GM19395 (cell line): ENCODE results near the gene OARD1.
"Not testable (repeated sequence)": the region's sequence is repeated elsewhere in the genome, so short reads cannot be mapped to it uniquely, and the experiment has no call there.

ENCODE experiments used
- ATAC-seq: cut with Tn5 transposase; IDR thresholded peaks from one replicate; pipeline ENCODE4 v1.9.1; 2021; ENCODE audit warnings: mild to moderate bottlenecking, moderate library complexity; ENCODE audit not compliant: unreplicated experiment

Gene OARD1

DNA sequence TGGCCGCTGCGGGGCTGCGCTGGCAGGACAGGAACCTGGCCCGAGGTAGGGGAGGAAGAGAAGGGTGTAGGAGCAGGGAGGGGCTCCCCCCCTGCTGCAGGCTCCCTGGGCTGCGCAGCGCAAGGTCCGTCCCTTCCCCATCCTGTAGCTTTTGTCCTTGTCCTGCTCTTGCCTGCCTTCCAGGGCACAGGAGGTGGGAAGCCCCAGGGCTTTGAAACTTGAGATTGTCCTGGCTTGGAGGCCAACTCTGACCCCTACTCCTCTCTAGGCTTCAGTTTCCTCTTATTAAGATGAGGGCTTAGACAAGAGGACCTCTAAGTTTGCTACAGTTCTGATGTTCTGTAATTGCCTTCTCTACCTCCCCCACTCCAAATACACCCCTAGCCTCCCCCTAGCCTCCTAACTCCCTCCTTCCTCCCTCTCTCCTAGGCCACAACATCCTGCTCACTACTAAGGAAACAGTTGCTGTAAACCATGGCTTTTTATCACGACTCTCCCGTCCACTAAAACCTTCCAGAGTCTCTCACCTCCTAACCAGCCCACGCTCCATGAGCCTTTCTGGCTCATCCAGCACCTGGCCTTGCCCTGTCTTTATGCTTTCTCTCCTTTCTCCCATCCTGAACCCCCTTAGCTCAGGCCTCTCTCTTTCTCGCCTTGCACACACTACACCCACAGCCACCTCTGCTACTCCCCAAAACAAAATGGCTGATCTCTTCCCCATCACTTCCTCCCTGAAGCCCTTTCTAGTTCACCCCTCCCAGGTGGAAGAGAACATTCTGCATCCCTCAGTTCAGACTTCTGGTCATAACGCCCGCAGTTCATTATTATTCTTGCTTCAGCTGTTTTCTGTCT, 43.4 kb downstream of the OARD1 start:
- ATAC-seq = no peak

DNA sequence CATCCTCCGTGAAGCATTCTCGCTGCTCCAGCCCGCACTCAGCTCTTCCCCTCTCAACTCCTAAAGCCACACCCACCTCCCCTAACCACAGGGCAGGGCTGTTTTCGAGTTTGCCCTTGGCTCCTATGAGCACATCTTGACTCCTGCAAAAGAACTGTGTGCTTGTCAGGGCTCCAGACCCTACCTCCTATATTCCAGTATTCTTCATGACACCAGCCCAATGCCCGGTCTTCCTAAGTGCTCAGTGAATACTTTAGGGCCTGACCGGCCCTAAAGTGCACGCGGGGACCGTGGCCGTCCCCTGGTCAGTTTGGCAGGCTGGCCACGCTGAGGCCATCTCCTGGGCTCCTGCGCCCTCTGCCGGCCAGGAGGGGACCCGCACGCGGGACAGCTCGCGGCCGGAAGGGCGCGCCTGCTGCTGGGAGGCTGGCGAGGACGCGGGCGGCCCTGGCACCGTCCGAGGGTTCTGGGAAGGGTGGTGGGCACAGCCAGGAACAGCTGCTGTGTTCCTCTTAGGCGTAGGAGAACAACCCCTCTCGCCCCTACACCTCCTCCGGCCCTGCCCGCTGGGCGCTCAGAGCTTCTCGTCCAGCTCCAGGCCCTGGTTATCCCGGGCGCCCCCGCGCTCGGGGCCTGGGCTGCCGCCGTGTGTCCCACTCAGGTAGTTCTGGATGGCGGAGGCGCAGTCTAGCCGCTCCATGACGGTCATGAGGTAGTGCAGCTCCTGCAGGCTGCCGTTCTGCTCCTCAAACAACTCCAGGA, 44.2 kb downstream of the OARD1 start:
- peak; percentile 87 for ATAC-seq

DNA sequence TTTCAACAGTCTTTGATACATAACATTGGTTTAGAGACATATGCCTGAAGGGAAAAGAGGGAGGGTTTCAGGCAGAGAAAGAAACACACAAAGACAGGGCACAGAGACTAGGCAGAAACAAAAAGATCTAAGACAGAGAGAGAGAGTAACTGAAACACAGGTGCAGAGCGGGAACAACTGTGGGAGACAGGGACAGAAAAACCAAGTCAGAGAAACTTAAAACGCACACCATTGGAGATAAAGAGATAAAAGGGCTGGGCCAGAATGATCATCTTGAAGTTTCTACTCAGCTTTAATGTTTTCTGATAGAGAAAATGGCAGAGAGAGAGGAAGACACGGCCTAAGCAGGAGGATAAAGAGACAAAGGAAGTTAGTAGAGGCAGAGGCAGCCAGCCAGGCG, 44.9 kb downstream of the OARD1 start:
- ATAC-seq = no peak

DNA sequence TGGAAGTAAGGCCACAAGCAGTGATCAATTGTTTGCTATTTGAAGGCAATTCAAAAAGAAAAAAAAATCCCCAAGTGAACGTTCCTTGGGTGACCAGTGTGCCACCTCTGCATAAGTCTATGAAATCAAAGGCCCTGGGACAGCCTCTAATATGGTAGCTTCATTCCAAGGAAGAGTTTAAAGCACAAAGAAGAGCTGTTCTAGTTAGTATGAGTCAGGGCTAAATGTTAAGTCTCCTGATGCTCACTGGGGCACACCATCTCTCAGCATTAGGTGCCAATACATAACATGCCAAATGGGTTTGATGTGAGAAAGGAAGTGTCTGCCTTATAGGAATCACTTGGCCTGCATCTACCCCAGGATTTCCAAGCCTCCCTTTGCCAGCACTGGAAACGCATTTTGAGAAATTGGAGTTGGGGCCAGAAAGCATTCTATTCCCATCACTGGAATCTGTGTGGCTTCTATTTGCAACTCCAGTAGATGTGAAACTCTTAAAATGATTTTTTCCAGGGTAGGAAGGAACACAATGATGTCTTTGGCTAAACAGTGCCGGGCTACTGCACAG, 46.1 kb downstream of the OARD1 start:
- ATAC-seq = no peak

DNA sequence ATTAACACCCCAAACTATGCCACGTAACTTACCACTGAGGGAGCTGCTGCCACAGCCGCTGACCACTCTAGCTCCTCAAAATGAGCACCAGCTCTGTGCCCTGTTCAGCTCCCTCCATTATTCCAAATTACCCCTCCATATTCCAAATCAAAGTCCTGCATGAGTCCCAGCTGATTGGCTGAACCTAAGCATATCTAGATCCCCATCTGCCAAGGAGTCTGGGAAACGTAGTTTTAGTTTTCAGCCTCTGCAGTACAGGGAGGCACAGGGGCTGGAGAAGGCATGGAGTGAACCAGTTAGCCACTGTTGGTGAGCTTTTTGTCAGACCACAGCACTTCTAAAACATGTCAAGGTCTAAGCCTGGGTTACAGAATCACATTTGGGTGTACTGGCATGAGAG, 49.0 kb downstream of the OARD1 start:
- ATAC-seq = no peak

DNA sequence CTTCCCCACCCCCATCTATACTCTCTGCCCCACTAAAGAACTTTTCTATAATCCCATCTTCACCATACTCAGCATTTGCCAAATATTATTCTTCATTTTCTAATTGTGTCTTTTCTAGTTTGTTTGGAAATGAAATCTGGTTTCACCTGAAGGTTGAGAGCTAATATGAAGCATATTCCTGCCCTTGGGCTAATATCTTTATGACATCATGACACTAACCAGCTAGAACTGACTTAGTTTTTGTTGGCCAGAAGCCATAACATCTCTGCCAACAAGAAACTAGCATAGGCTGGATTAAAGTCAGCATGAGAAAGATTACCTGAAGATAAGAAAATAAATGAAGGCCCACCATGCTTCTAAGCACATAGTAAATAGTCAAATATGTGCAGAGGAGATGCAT, 49.9 kb downstream of the OARD1 start:
- no peak for ATAC-seq

DNA sequence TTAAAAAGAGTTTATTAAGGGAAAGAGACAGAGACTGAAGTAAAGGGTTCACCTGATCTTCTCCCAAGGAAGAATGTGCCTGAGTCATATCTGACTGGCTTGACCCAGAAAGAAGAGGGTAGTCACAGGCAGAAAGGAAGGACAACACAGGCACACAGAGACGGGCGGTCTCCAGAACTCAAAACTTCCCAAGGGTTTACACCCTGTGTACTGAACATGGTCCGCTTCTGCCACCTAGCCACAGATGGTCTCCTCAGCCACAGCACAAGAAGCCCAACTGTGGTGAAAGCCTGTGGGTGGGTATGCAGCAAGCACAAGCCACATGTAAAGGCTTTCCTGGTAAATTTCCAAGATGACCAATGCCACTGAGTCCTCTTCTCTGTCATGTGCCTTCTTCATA, 50.3 kb downstream of the OARD1 start:
- ATAC-seq = no peak

DNA sequence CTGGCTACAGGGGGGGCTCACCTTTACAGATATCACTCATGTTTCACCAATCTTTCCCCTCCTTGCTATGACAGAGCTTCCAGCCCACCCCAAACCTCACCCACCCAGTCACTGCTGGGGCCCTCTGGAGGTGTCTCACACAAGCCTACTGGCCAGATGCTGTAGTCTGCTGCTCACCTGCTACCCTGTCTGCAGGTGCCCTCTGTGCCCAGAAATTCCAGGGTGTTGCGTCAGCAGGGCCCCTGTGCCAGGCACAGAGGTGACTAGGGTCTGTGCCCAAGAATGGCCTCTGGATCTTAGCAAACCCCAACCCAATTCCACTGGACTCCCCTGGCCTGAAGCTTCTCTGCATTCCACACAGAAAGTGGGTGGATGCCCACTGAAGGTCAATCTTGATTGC, 54.5 kb downstream of the OARD1 start:
- ATAC-seq = no peak

DNA sequence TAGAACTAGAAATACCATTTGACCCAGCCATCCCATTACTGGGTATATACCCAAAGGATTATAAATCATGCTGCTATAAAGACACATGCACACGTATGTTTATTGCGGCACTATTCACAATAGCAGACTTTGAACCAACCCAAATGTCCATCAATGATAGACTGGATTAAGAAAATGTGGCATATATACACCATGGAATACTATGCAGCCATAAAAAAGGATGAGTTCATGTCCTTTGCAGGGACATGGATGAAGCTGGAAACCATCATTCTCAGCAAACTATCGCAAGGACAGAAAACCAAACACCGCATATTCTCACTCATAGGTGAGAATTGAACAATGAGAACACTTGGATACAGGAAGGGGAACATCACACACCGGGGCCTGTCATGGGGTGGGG, 56.3 kb downstream of the OARD1 start:
- ATAC-seq = not testable (repeated sequence)

DNA sequence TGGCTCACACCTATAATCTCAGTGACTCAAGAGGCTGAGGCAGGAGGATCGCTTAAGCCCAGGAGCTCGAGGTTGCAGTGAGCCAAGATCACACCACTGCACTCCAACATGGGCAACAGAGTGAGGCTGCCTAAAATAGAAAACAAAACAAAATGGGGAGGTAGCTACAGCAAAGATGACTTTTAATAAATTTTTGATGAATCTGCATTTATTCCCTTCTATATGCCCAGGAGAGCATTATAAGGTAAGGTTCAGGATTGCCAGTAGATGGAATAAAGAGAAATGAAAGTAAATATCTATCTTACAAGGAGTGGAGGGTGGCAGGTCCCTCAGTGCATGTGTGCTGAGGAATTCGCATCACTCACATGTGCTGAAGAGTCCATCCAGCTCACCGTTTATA, 57.4 kb downstream of the OARD1 start:
- ATAC-seq = no peak
